Peyer's patch (tissue), 4 donors: Measurements from ENCODE around the gene ZNF519. TPM values are rescaled to one million over a fixed set of nuclear protein-coding genes. Genes with fewer than 3 reads are reported as not detected.

ENCODE experiments used
- DNase-seq, 3 donors: peaks; one replicate each; pipeline ENCODE4 v3.0.0-alpha.2; 2017 to 2019
- H3K27ac ChIP-seq, 4 donors: fragments of 200-600 bp; sonication (generic); one replicate each; pipeline ENCODE4 v1.5.1; 2016 to 2019
- H3K27me3 ChIP-seq, 2 donors: fragments of 200-600 bp; sonication (generic); one replicate each; pipeline ENCODE4 v1.5.1; 2019
- H3K36me3 ChIP-seq, 3 donors: fragments of 200-600 bp; sonication (generic); one replicate each; pipeline ENCODE4 v1.5.1; 2016 to 2019
- H3K4me1 ChIP-seq, 4 donors: fragments of 200-600 bp; sonication (generic); one replicate each; pipeline ENCODE4 v1.5.1; 2016 to 2019
- H3K4me3 ChIP-seq, 4 donors: fragments of 200-600 bp; sonication (generic); 1 replicate in 3 of 4; 2 replicates in 1 of 4; pipeline ENCODE4 v1.5.1; 2016 to 2019; ENCODE audit warnings: mild to moderate bottlenecking in 1 of 4
- H3K9me3 ChIP-seq, 4 donors: fragments of 200-600 bp; sonication (generic); one replicate each; pipeline ENCODE4 v1.5.1; 2016 to 2019; ENCODE audit warnings: mild to moderate bottlenecking in 1 of 4
- POLR2A ChIP-seq, 2 donors: fragments of 450-650 bp; IDR thresholded peaks; one replicate each; pipeline ENCODE4 v1.5.1; 2017; ENCODE audit warnings: antibody characterized with exemption in 2 of 2, mild to moderate bottlenecking in 2 of 2, moderate library complexity in 2 of 2
- total RNA-seq, 4 donors: library from RNA; depleted of rRNA; stranded (reverse); fragments of >200 nt; gene quantifications; one replicate each; pipeline ENCODE4 v1.1.0, GENCODE V29; 2016
- TF ChIP-seq, protein P1 (sequence below), 6 experiments: fragments of 450-650 bp in 4 of 6; fragments of 200-600 bp in 2 of 6; sonication (generic) in 1 of 6; IDR thresholded peaks; one replicate each; pipeline ENCODE4 v1.5.1; 2017 to 2019; ENCODE audit warnings: antibody characterized with exemption in 6 of 6, mild to moderate bottlenecking in 3 of 6, moderate library complexity in 1 of 6

Gene ZNF519
- total RNA-seq, 4 donors from 2014 or later: 1.9 to 10.7 (median 3.3) TPM

DNA sequence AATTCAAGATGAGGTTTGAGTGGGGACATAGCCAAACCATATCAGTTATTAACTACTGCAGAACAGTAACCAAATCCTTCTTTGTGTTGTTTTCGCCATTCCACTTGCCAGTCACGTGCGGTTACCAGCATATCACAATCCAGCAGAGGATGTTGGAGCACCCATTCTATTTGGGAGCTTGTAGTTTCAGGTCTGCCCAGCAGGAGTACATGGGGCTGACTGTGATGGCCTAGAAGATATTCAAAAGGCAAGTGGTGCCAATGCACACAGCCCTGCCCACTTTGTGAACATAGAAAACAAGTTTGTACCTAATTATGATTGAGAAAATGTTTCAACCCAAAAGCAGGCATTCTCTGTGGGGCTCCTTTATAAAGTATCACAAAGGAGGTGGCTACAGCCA, 57.0 kb downstream of the ZNF519 start:
- Histone ChIP-seq H3K27me3 (no peaks in the 10 kb centered on the region), H3K36me3 (no peaks in the 10 kb centered on the region), H3K27ac (no peak overlapping the region), H3K4me1 (no peaks in the 10 kb centered on the region), H3K4me3 (no peak overlapping the region), H3K9me3 (no peaks in the 10 kb centered on the region)
- no peak for DNase-seq
- TF ChIP-seq POLR2A (IDR thresholded peaks at IDR 0.05): no peak
- TF ChIP-seq, protein P1, sequence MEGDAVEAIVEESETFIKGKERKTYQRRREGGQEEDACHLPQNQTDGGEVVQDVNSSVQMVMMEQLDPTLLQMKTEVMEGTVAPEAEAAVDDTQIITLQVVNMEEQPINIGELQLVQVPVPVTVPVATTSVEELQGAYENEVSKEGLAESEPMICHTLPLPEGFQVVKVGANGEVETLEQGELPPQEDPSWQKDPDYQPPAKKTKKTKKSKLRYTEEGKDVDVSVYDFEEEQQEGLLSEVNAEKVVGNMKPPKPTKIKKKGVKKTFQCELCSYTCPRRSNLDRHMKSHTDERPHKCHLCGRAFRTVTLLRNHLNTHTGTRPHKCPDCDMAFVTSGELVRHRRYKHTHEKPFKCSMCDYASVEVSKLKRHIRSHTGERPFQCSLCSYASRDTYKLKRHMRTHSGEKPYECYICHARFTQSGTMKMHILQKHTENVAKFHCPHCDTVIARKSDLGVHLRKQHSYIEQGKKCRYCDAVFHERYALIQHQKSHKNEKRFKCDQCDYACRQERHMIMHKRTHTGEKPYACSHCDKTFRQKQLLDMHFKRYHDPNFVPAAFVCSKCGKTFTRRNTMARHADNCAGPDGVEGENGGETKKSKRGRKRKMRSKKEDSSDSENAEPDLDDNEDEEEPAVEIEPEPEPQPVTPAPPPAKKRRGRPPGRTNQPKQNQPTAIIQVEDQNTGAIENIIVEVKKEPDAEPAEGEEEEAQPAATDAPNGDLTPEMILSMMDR (IDR thresholded peaks at IDR 0.05): no peak

DNA sequence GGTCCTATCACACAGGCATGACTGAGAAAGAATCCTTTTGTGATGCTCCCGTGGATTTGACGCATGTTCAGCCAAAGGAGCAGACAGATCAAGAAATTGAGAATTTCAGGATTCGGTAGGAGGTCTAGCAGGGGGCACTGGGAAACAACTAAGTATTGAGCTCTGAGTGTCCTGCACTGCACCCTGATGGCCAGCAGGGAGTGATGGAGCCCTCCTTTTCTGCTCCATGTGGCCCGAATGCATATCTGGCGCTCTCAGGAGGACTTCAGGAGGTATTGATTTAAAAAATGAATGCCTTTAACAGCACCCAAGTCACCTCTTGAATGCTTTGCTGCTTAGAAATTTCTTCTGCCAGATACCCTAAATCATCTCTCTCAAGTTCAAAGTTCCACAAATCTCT, 58.0 kb downstream of the ZNF519 start:
- H3K36me3 ChIP-seq: no peaks in the 10 kb centered on the region
- no peak overlapping the region for H3K27ac ChIP-seq
- no peak overlapping the region for H3K4me3 ChIP-seq
- H3K9me3 ChIP-seq: no peaks in the 10 kb centered on the region
- no peak for TF ChIP-seq POLR2A (IDR thresholded peaks at IDR 0.05)
- TF ChIP-seq, protein P1 (IDR thresholded peaks at IDR 0.05): no peak
- no peak for DNase-seq
- H3K4me1 ChIP-seq: no peaks in the 10 kb centered on the region
- H3K27me3 ChIP-seq: no peaks in the 10 kb centered on the region

DNA sequence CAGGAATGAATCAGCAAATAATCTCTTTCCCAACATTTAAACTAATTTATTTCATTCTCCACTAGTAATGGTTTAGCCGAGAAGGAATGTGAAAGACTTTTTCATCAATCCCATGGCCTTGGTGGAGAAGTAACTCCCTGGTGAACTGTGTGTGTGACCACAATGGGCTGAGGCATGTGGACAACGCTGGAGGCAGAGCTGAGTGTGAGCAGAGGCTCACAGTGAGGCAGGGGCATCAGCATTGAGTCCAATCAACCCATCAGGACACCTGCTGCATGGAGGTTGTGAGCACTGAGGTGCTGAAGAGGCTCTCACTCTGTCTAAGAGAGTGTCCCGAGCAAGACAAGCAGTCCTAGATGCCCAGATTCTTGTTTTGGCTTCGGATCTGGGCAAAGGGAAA, 78.6 kb downstream of the ZNF519 start:
- Histone ChIP-seq H3K27ac (no peak overlapping the region), H3K9me3 (no peaks in the 10 kb centered on the region), H3K27me3 (no peaks in the 10 kb centered on the region), H3K36me3 (no peaks in the 10 kb centered on the region), H3K4me3 (no peak overlapping the region), H3K4me1 (no peaks in the 10 kb centered on the region)
- TF ChIP-seq, protein P1 (IDR thresholded peaks at IDR 0.05): no peak
- no peak for TF ChIP-seq POLR2A (IDR thresholded peaks at IDR 0.05)
- DNase-seq: no peak

Other genes starting within 250 kb of the ZNF519 start
- not detected for gene MC2R, start 216.9 kb downstream of the ZNF519 start, total RNA-seq